GM19468 (cell line): Measurements from ENCODE around the gene MGAT3.
"Not testable (repeated sequence)": the region's sequence is repeated elsewhere in the genome, so short reads cannot be mapped to it uniquely, and the experiment has no call there.

Experiments used
- ATAC-seq: cut with Tn5 transposase; IDR thresholded peaks from one replicate; pipeline ENCODE4 v1.9.1; 2021; ENCODE audit warnings: mild to moderate bottlenecking, moderate library complexity, moderate number of reproducible peaks; ENCODE audit not compliant: unreplicated experiment; ENCODE audit errors: extremely low read depth

The MGAT3 gene

GRCh38 chr22:39456522-39457197 lies at the start of gene MGAT3:
Gene MGAT3 (plus strand): TSS chr22:39457012. CDS start chr22:39487348, 30,336 bp downstream.
- no peak for ATAC-seq

GRCh38 chr22:39408173-39408572 lies 48.6 kb upstream of the MGAT3 start:
- ATAC-seq, result no peak

- ATAC-seq, result no peak
Measured at GRCh38 chr22:39408807-39409206, 48.0 kb upstream of the MGAT3 start.

- no peak for ATAC-seq
Measured at GRCh38 chr22:39409516-39410029, 47.2 kb upstream of the MGAT3 start.

- no peak for ATAC-seq
Measured at GRCh38 chr22:39410264-39410663, 46.5 kb upstream of the MGAT3 start.

- not testable (repeated sequence) for ATAC-seq
Measured at GRCh38 chr22:39411828-39412365, 44.9 kb upstream of the MGAT3 start.

GRCh38 chr22:39413204-39413603 lies 43.6 kb upstream of the MGAT3 start:
- ATAC-seq, result not testable (repeated sequence)

GRCh38 chr22:39414377-39414776 lies 42.4 kb upstream of the MGAT3 start:
- no peak for ATAC-seq

GRCh38 chr22:39414886-39415285 lies 41.9 kb upstream of the MGAT3 start:
- ATAC-seq, result no peak

- no peak for ATAC-seq
Measured at GRCh38 chr22:39415506-39415905, 41.3 kb upstream of the MGAT3 start.

- ATAC-seq, result no peak
Measured at GRCh38 chr22:39416319-39416718, 40.5 kb upstream of the MGAT3 start.

GRCh38 chr22:39417641-39418040 lies 39.2 kb upstream of the MGAT3 start:
- no peak for ATAC-seq

- no peak for ATAC-seq
Measured at GRCh38 chr22:39418696-39419095, 38.1 kb upstream of the MGAT3 start.

GRCh38 chr22:39419096-39419495 lies 37.7 kb upstream of the MGAT3 start:
- no peak for ATAC-seq

GRCh38 chr22:39419911-39420310 lies 36.9 kb upstream of the MGAT3 start:
- no peak for ATAC-seq

GRCh38 chr22:39421691-39422090 lies 35.1 kb upstream of the MGAT3 start:
- no peak for ATAC-seq

GRCh38 chr22:39422101-39422500 lies 34.7 kb upstream of the MGAT3 start:
- ATAC-seq, result no peak

- ATAC-seq, result no peak
Measured at GRCh38 chr22:39422721-39423120, 34.1 kb upstream of the MGAT3 start.

GRCh38 chr22:39423976-39424375 lies 32.8 kb upstream of the MGAT3 start:
- ATAC-seq, result no peak

GRCh38 chr22:39426380-39427043 lies 30.3 kb upstream of the MGAT3 start:
- no peak for ATAC-seq
